Measurements from ENCODE around the gene RNASEH1. TPM values are rescaled to one million over a fixed set of nuclear protein-coding genes. Genes with fewer than 3 reads are reported as not detected.
A peak's percentile ranks its signal among the peaks of the same experiment; 100 is the strongest.

RNASEH1 gene
- total and polyA plus RNA-seq, 2 of the 13 experiments (the other 11 are each of a cell fraction or from before 2014, with no cell fraction given) = 14.5 to 57.4 TPM

DNA sequence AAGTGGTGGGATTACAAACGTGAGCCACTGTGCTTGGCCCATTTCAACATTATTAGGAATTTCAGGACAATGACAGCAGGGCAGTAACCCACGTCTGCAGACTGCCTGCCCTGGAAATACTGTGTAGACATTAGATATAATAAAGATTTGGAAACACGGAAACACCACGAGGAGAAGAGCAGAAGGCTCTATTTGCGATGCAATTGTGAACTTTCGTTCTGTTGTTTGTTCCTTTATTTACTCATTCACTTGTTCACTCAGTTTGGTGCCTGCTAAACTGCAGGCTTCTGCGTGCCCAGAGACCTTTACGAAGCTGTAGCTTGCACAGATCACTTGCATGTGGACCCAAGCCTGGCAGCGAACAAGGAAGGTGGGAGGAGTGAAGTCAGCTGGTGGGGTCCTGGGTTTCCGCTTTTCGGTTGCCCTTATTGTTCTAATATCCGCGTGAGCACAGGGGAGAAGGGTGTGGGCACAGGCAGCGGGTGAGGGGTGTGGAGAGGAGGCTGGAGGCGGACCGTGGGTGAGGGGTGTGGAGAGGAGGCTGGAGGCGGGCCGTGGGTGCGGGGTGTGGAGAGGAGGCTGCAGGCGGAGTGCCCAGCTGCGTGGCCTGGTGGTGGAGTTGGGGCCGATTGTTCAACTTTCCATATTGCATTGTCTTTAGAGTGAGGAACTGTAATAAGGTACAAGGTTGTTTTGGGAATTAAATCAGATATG is 40.2 kb upstream of the RNASEH1 start (continued):
- TF ChIP-seq ATF7 (IDR thresholded peaks at IDR 0.05) (no peak), ATF7 (CRISPR knock-in tag; IDR thresholded peaks at IDR 0.05) (0 out of 2 replicates have a peak, but pooled peaks have one; percentile 12), PRPF4 (IDR thresholded peaks at IDR 0.05; ENCODE audit: low read depth, low read length, poor library complexity, severe bottlenecking) (no peak), ZNF292 (CRISPR knock-in tag; IDR thresholded peaks at IDR 0.05; ENCODE audit: borderline replicate concordance, low read depth) (no peak), SP2 (CRISPR knock-in tag; IDR thresholded peaks at IDR 0.05) (no peak), TBX3 (IDR thresholded peaks at IDR 0.05; ENCODE audit: borderline replicate concordance) (no peak), ZC3H13 (CRISPR knock-in tag; IDR thresholded peaks at IDR 0.05) (no peak), ELF3 (CRISPR knock-in tag; IDR thresholded peaks at IDR 0.05) (0 out of 2 replicates have a peak, but pooled peaks have one; percentile 27), DMAP1 (CRISPR knock-in tag; IDR thresholded peaks at IDR 0.05) (no peak), FOXO1 (CRISPR knock-in tag; IDR thresholded peaks at IDR 0.05) (no peak)
- TF ChIP-seq, protein P1, sequence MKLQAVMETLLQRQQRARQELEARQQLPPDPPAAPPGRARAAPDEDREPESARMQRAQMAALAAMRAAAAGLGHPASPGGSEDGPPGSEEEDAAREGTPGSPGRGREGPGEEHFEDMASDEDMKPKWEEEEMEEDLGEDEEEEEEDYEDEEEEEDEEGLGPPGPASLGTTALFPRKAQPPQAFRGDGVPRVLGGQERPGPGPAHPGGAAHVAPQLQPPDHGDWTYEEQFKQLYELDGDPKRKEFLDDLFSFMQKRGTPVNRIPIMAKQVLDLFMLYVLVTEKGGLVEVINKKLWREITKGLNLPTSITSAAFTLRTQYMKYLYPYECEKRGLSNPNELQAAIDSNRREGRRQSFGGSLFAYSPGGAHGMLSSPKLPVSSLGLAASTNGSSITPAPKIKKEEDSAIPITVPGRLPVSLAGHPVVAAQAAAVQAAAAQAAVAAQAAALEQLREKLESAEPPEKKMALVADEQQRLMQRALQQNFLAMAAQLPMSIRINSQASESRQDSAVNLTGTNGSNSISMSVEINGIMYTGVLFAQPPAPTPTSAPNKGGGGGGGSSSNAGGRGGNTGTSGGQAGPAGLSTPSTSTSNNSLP (IDR thresholded peaks at IDR 0.05; ENCODE audit: low read depth, low read length) = no peak

DNA sequence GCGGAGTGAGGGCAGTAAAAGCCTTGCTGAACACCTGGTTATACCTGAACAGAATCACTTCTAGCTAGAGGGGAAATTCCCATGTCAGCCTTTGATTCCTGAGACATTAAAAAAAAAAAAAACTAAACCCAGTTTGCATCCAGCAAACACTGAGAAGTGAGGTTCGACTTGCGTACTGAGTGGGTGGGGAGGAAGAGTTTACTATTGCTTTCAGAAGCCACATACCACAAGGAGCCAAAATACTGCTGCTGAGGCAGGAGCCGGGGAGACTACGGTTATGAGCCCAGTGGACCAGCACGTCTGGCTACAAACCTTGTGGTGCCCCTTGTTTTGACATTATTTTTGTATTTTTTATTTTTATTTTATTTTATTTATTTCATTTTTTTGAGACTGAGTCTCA is 39.4 kb upstream of the RNASEH1 start:
- FAIRE-seq (no peak), DNase-seq (ENCODE audit: low spot score) (no peak), ATAC-seq (no peak)
- Histone ChIP-seq H3K4me2 (ENCODE audit: low read depth, low read length) (peak overlapping the region; percentile 6; the same call in 1 of the 2 replicates), H4K20me1 (ENCODE audit: insufficient read depth, low read length) (no peaks in the 10 kb centered on the region), H3K4me3 (replicated peaks in 1 of 3; ENCODE audit: insufficient read depth in 1 of 3, low read depth in 2 of 3, low read length in 3 of 3) (no peak overlapping the region), H3K9me3 (ENCODE audit: low read length) (no peaks in the 10 kb centered on the region), H3K27ac (ENCODE audit: extremely low read length, insufficient read depth, low read length) (no peak overlapping the region), H3K9ac (ENCODE audit: insufficient read depth, low read depth, low read length) (no peak overlapping the region), H2AFZ (ENCODE audit: low read length) (no peak overlapping the region), H3K36me3 (replicated peaks in 1 of 2; ENCODE audit: control insufficient read depth in 1 of 2, insufficient read depth in 2 of 2, low read length in 2 of 2) (no peaks in the 10 kb centered on the region), H3K4me1 (ENCODE audit: insufficient read depth, low read length) (peaks cover 40% of the 10 kb centered on the region), H3K27me3 (ENCODE audit: control insufficient read depth in 1 of 2, insufficient read depth in 2 of 2, low read length in 2 of 2) (no peaks in the 10 kb centered on the region; a peak in 1 of 5 replicates), H3K79me2 (ENCODE audit: insufficient read depth, low read length) (no peaks in the 10 kb centered on the region)
- 78% methylated on average over 6 of the region's 6 CpGs for WGBS (ENCODE audit: low lambda C conversion rate)
- CTCF ChIA-PET (ENCODE audit: low intra/inter-chr PET ratio, low total read pairs) = no interaction called here
- no TSS peak for BruUV-seq (replicated peaks)
- intact Hi-C loops (cut with micrococcal nuclease; ENCODE audit: unreplicated experiment) = no loop called here
- POLR2A ChIA-PET = no interaction called here
- in situ Hi-C loops (cut with HindIII; ENCODE audit: extremely low pct_ligation_motif_present, low pct_unique_long_range_greater_than_20kb) = no loop called here
- TF ChIP-seq MLLT10 (CRISPR knock-in tag; IDR thresholded peaks at IDR 0.05) (no peak), PHF21A (CRISPR knock-in tag; IDR thresholded peaks at IDR 0.05) (no peak), ZNF891 (CRISPR knock-in tag; IDR thresholded peaks at IDR 0.05) (no peak), TRIM24 (CRISPR knock-in tag; IDR thresholded peaks at IDR 0.05) (no peak), BRD4 (CRISPR knock-in tag; IDR thresholded peaks at IDR 0.05) (no peak), SCMH1 (CRISPR knock-in tag; IDR thresholded peaks at IDR 0.05; ENCODE audit: borderline replicate concordance) (no peak), ZNF343 (CRISPR knock-in tag; IDR thresholded peaks at IDR 0.05) (no peak), YEATS4 (CRISPR knock-in tag; IDR thresholded peaks at IDR 0.05; ENCODE audit: borderline replicate concordance) (no peak), SALL2 (CRISPR knock-in tag; IDR thresholded peaks at IDR 0.05) (no peak), ZNF619 (CRISPR knock-in tag; IDR thresholded peaks at IDR 0.05) (no peak), TBX2 (CRISPR knock-in tag; IDR thresholded peaks at IDR 0.05; ENCODE audit: borderline replicate concordance) (no peak)
- TF ChIP-seq, protein P2, sequence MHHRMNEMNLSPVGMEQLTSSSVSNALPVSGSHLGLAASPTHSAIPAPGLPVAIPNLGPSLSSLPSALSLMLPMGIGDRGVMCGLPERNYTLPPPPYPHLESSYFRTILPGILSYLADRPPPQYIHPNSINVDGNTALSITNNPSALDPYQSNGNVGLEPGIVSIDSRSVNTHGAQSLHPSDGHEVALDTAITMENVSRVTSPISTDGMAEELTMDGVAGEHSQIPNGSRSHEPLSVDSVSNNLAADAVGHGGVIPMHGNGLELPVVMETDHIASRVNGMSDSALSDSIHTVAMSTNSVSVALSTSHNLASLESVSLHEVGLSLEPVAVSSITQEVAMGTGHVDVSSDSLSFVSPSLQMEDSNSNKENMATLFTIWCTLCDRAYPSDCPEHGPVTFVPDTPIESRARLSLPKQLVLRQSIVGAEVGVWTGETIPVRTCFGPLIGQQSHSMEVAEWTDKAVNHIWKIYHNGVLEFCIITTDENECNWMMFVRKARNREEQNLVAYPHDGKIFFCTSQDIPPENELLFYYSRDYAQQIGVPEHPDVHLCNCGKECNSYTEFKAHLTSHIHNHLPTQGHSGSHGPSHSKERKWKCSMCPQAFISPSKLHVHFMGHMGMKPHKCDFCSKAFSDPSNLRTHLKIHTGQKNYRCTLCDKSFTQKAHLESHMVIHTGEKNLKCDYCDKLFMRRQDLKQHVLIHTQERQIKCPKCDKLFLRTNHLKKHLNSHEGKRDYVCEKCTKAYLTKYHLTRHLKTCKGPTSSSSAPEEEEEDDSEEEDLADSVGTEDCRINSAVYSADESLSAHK (CRISPR knock-in tag; IDR thresholded peaks at IDR 0.05; ENCODE audit: borderline replicate concordance) = no peak

Measured in HepG2 (cell line).